Measurements from ENCODE around the gene PICALM. TPM values are rescaled to one million over a fixed set of nuclear protein-coding genes. Genes with fewer than 3 reads are reported as not detected.

PICALM gene
- total and polyA plus RNA-seq, 2 donors (not counting 1 experiment from before 2014, with no cell fraction given), result 48.4 to 165 TPM

- Mint-ChIP-seq H3K4me3 (peak overlapping the region; percentile 100), H3K4me1 (peaks cover 37% of the 10 kb centered on the region), H3K9me3 (ENCODE audit: insufficient read depth) (no peaks in the 10 kb centered on the region), H3K27ac (peak overlapping the region; percentile 99), H3K27me3 (no peaks in the 10 kb centered on the region)
- no peaks in the 10 kb centered on the region for H3K36me3 ChIP-seq (replicated peaks in 1 of 2; ENCODE audit: control extremely low read depth in 1 of 2, control insufficient read depth in 1 of 2, extremely low read depth in 1 of 2, insufficient read depth in 2 of 2, low read length in 1 of 2)
- intact Hi-C loops (cut with micrococcal nuclease), result loop anchor here (1.0 to 2.0 kb wide), 6 partner anchors 124 to 441 kb away; partner anchors contain the start of genes HIKESHI, TMEM126A and TMEM126B
- H3K4me1 ChIP-seq (ENCODE audit: control insufficient read depth in 2 of 2, insufficient read depth in 2 of 2, low read length in 2 of 2), result peaks cover 27 to 28% of the 10 kb centered on the region in 2 donors
- ChIA-PET CTCF (interaction anchor here (0.9 to 4.9 kb wide), 15 partner anchors 11 to 222 kb away, joined by 3 to 49 read pairs (median 4); partner anchors contain the start of genes CCDC83 and EED), POLR2A (interaction anchor here (0.6 to 2.9 kb wide), 10 partner anchors 21 to 177 kb away, joined by 3 to 28 read pairs (median 6); partner anchors contain the start of gene EED)
- peak overlapping the region; percentile 85 for H2AFZ ChIP-seq (ENCODE audit: insufficient read depth, low read depth, low read length, poor library complexity, severe bottlenecking)
- 0% methylated on average over 10 of the region's 14 CpGs for WGBS (ENCODE audit: insufficient coverage)
- H3K27ac ChIP-seq (ENCODE audit: low read length in 2 of 2), result peak overlapping the region; percentile 88 to 95
- peak overlapping the region; percentile 81 for H3K9ac ChIP-seq (ENCODE audit: low read length)
- H3K79me2 ChIP-seq (ENCODE audit: control insufficient read depth, insufficient read depth, low read length), result peaks cover 42% of the 10 kb centered on the region
- H3K4me3 ChIP-seq (ENCODE audit: control extremely low read depth in 1 of 5, extremely low read depth in 1 of 5, insufficient read depth in 1 of 5, low read depth in 2 of 5, low read length in 4 of 5), result peak overlapping the region; percentile 76 to 91 (median 76)
- H3K4me2 ChIP-seq (replicated peaks; ENCODE audit: low read depth, low read length, poor library complexity, severe bottlenecking), result peak overlapping the region; percentile 84
- peaks cover 15% of the 10 kb centered on the region for H4K20me1 ChIP-seq (ENCODE audit: control insufficient read depth, insufficient read depth, low read length, poor library complexity, severe bottlenecking)
- H3K9me3 ChIP-seq (ENCODE audit: control extremely low read depth in 1 of 3, control insufficient read depth in 2 of 3, insufficient read depth in 1 of 3, low read length in 2 of 3), result no peaks in the 10 kb centered on the region
- ATAC-seq (ENCODE audit: low read depth) (peak; percentile 6), DNase-seq (no peak)
- no peaks in the 10 kb centered on the region for H3K27me3 ChIP-seq (replicated peaks in 1 of 4; ENCODE audit: control extremely low read depth in 1 of 4, control insufficient read depth in 3 of 4, insufficient read depth in 4 of 4, low read length in 3 of 4)
- no peak for TF ChIP-seq EZH2 (IDR thresholded peaks at IDR 0.05; ENCODE audit: borderline replicate concordance, insufficient read depth, low read depth, low read length, poor library complexity, severe bottlenecking)
- TF ChIP-seq, protein P1, sequence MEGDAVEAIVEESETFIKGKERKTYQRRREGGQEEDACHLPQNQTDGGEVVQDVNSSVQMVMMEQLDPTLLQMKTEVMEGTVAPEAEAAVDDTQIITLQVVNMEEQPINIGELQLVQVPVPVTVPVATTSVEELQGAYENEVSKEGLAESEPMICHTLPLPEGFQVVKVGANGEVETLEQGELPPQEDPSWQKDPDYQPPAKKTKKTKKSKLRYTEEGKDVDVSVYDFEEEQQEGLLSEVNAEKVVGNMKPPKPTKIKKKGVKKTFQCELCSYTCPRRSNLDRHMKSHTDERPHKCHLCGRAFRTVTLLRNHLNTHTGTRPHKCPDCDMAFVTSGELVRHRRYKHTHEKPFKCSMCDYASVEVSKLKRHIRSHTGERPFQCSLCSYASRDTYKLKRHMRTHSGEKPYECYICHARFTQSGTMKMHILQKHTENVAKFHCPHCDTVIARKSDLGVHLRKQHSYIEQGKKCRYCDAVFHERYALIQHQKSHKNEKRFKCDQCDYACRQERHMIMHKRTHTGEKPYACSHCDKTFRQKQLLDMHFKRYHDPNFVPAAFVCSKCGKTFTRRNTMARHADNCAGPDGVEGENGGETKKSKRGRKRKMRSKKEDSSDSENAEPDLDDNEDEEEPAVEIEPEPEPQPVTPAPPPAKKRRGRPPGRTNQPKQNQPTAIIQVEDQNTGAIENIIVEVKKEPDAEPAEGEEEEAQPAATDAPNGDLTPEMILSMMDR (IDR thresholded peaks at IDR 0.05), result no peak
These were observed 671 bp upstream of the PICALM start for GRCh38 chr11:86069408-86070101.

Data from B cell (primary cell).